ENCODE results near the gene MAP3K21.
A peak's percentile ranks its signal among the peaks of the same experiment; 100 is the strongest.

MAP3K21 gene

DNA sequence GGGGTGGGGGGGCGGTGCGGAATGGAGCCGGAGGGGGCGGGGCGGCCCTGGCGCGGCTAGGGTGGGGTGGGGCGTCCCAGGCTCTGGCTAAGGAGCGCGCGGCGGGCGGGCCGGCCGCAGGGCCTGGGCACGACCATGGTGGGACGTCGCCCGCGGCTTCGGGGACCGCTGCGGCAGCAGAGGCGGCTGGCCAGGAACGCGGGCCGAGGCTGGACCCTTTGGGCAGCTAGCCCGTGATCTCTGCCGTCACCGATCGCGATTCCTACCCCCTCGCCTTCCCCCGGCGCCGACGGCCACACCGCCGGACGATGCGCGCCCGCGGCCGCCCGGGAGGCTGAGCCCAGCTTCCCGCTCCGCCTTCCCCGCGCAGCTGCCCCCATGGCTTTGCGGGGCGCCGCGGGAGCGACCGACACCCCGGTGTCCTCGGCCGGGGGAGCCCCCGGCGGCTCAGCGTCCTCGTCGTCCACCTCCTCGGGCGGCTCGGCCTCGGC, at the start of gene MAP3K21:
MAP3K21 (plus strand) TSS at position 74 of the 491 bp plus-strand sequence; CDS start at position 379, 305 bp downstream.
- no peak for DNase-seq

DNA sequence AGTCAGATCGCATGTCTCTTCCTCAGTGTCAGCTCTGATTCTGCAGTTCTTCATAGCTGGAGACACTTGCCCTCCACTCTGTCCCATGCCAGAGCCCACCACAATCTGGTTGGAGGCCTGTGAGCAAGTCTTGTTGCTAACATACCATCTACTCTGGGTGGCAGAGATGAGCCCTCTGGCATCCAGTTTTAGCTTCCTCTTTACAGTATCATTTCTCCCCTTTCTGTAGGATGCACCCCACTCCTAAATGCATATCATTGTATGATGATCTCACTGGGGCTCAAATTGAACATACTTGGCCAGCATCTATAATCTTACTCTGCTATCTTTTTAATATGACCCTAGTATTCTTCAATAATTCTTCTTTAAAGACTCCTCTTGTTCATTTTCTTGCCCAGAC, 48.9 kb upstream of the MAP3K21 start:
- no peak for DNase-seq

DNA sequence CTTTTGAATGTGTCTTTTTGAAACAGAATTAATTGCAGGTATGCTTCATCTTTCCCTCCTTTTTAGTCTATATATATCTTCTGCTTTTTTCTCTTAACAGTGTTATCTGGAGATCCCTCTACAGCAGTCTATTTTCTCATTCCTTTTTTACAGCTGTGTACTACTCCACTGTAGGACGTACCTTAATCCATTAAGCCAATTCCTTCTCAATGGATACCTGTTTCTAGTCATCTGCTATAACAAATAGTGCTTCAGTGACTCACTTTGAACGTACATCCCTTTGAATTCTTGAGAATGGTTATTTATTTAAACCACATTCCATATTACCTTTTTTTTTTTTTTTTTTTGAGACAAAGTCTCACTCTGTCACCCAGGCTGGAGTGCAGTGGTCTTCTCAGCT, 47.6 kb upstream of the MAP3K21 start:
- DNase-seq: no peak

DNA sequence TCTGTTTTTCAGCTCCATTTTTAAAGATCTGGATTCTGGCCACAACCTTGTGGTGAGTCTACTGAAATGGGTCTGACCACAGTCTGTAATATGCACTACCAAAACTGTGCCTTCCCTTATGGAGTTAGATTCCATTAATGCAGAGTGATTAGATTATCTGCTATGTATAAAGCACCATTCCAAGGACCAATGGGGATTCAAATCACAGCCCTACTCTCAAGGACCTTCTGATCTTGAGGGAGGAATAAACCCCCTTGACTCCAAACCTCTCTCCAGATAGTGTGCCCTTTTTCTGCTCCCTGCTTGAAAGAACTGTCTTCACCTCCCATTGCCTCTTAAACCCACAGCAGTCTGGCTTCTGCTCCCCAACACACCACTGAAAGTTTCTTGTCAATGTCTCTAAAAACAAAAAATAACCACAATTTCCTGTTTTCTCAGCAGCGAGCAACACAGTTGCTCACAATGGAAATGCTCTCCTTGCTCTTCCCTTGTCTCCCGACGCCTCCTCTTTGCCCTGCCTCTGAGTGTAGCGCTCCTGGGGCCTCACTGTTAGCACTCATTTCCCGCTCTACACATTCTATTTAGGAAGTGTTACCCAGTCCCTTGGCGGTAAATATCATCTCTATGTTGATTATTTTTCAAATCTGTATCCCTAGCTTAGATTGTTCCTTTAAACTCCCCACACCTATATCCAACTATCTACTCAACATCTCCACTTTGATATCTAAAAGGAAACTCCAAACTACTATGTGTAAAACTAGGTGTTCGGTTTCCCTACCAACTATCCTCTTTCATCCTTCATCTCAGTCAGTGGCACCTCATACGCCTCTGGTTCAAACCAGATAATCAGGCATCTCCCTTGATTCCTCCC, 45.6 kb upstream of the MAP3K21 start:
- no peak for DNase-seq

DNA sequence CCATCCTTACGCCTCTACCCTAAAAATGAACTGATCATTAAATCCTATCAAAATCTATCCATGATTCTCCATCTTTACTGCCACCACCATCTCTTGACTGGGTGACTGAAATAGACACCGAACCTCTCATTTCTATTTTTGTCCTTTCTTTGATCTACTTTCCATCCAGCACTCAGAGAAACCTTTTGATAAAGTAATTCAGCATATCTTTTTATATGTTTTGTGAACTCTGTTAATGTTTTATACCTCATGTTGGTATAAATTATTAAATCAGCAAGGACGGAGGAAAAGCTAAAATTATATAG, 45.0 kb upstream of the MAP3K21 start:
- DNase-seq: no peak

DNA sequence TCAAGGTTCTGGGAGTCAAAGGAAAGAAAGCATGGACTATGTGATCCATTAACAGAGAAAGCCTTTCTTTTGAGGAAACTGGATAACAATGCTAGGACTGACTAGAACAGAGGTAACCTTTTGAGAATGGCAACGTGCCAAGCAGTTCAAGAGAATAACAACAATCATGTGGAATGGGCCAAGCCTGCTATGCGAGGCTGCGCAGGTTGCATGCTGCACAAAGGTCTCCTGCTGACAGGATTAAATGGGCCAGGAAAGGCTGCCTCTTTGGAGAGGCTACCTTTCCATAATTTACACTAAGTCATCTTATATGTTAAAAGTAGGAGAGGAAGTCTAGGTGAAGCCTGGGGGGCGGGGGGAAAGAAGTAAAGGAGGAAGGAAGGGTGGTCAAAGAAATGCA, 37.8 kb upstream of the MAP3K21 start:
- no peak for DNase-seq

DNA sequence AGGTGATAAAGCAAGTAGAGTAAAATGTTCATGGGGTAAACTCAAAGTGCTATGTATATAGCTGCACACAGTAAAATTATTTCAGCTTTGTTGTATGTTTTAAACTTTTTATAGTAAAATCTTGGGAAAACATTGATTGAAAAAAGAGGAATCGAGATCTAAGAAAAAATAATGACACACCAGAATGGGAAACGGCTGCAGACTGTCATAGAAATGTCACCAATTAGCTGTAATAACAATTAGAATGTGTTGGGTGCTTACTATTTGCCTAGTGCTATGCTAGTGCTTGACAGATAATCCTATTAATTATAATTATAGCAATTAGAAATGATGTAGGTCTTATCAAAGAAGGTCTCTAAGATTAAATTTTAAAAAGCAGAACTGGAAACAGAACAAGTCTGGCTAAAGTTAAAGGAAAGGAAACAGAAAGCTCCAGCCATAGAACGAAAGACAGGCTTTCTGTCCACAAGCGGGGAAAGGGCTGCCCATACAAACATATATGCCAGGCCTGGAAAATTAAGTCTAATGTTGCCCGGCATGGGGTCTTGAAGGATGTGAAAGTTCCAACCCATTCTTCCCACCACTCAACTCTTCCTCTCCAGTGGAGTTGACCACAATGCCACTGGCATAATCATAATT, 37.0 kb upstream of the MAP3K21 start:
- no peak for DNase-seq

DNA sequence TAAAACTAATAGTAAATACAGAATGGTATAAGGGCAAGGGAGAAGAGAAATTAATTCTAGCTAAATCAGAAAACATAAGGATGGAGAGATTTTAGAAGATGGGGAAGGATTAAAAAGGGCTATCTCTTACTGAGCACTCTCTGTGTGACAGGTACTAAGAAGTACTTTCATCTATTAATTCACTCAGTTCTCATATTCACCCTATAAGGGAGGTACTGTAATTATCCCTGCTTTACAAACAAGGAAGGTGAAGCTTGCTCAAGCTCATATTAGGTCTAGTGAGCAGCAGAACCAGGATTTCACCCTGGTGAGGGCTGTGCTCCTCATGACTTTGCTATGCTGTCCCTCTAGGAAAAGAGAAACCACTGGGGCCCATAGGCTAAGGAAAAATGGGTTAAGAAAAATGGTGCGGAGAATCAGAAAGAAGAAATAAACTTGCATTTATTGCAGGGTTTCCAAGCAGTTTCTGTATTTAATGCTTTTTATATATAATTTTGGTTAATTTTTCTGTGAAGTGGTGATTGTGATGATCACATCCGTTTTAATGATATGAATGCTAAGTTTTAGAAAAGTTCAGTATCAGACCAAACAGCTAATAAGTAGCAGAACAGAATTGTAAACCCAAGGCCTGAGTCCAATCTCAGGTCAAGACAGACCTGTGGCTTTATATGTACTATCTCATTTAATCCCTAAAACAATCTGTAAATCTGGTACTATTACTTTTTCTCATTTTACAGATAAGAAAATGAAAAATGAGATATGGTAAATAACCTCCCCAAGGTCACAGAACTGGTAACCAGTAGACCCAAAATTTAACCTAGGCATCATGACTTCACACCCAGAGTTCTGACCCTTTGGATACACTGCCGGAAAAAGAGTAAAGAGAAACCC, 33.7 kb upstream of the MAP3K21 start:
- DNase-seq: no peak

DNA sequence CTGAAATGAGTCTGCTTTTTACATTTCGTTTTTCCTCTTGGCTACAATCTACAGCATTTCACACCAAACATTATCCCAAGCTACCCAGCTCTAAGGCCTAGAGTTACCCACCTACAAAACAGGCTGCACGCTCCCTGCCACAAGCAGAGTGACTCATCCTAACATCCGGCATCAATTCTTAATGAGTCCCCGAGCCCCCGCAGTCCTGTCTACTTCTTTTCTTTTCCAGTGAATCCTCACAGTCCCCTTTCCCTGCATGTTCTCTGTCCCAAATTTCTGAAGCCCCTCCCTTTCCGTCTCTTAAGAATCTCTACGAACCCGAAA, 32.6 kb upstream of the MAP3K21 start:
- DNase-seq: peak; percentile 23

DNA sequence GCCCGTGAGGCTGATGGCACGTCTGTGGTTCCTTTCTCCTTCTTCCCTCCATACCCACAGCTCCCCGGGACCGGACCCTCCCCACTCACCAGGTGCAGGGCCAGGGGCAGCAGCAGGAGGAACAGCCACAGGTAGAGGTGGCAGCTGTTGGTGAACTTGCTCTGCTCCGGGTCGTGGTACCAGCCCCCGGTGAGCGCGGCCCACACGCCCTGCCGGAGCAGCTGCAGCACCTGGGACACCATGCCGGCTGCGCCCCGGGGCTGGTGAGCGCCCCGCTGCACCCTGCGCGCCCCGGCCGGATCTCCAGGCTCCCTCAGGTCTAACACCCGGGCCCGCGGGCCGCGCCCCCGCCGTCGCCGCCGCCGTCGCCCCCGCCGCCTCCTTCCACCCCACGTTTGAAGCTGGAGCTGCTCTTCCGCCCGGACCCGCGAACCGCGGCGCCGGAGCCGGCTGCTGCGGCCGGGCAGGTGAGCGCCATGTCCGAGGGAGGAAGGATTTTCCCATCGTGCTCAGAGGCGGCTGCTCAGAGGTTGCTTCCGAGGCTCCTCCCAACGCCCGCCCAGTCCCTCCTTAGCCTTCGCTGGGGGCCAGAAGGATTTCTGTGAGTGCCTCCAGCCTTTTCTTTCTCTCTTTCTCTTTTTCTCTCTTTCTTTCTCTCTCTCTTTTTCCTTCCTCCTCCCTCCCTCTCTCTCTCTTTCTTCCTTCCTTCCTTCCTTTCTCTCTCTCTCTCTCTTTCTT, 32.1 kb upstream of the MAP3K21 start, which contains the start of gene PCNX2:
PCNX2 (minus strand) TSS at position 489 of the 738 bp plus-strand sequence; CDS start at position 242, 247 bp downstream.
- peak; percentile 22 for DNase-seq

DNA sequence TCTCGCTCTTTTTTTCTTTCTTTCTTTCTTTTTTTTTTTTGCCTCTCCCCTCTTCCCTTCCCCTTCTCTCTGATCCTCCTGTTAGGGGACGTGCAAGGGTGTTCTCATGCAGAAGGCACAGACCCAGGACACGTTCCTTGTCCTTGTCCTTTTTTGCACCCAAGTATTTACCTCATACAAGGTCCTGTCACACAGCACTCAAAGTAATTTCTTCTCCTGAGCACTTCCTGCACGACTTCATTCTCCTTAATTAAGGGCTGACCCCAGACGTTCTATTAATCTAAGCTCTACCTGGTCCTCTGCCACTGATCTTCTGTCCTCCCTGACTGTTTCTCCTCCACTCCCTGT, 31.6 kb upstream of the MAP3K21 start:
- DNase-seq: no peak

DNA sequence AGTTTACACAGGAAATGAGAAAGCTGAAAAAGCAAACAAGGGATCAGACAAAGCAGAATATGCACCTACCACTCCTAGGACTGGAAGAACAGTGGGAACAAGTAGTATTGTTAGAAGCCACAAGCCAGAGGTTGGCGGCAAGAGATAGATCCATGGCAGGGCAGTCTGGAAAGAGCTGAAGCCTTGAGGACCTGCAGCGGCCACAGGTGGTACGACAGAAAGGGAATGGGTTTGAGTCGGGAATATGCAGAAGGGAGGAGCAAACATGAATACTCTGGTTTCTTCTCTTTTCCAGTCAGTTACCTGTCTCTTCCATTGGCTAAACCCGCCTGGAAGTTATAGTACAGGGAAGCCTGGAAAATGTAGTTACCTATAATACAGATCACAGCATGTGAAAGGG, 28.1 kb upstream of the MAP3K21 start:
- DNase-seq: no peak

DNA sequence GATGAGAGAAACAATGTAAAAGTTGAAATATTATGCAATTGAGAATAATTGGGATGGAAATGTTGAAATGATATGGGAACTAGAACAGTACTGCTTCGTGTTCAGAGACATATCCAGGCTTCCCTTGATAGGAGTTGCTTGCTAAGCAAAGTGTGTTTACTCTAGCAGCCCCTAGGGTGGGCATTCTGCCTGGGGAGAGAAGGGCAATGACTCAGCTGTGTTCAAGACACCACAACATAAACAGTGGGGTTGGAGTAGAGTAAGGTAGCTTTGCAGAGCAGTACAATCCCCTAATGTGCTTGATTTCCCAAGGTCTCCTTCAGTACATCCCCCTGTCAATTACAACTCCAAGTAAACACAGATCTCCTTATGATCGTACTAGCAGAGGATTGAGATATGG, 27.2 kb upstream of the MAP3K21 start:
- no peak for DNase-seq

DNA sequence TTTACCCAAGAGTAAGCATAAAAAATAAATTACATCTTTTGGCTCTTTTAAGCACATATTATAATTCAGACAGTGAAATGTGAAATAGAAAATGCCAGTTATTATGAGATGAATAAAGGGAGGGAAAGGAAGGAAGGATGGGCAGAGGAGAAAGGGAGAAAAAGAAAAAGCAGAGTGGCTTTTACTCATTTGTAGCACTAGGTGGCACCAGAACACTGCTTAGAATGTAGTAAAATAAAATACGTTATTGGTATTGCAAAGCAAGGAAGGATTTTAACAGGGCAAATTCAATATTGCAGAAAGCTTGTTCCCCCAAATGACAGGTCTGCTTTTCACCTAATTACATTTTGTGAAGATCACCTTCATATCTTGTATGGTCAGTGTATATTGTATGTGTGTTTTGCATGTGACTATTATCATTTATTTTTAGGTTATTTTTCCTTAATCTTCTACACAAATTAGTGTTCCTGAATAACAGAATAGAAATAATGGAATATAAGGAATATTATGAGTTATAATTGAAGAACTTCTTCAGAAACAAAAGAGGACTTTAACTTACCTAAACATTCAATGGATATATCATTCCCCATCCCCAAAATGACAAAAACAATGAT, 22.9 kb upstream of the MAP3K21 start:
- DNase-seq: no peak

DNA sequence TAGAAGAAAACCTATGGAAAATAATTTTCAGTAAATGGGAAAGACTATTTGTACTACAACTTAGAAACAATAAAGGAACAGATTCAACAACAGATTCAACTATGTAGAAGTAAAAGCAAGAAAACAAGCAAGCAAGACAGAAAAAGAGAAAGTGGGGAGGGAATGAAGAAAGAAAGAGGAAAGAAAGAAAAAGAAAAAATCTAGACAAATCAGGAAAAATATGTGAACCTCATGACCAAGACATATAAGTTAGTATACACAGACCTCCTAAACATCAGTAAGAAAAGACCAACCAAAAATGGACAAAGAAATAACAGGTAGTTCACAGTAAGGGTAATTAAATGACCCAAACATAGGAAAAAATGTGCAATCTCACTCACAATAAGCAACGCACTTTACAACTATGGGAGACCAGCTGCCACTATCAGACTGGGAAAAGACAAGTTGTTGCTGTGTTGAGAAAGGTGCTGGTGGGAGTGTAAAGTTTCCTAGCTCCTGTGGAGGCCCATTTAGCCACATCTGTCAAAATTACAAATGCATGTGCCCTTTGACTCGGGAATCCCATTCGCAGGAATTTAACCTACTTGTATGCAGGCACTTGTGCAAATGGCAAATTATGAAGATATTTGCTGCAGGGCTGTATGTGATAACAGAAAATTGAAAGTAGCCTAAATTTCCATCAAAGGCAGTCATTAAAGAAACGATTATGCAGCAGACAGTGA, 13.9 kb upstream of the MAP3K21 start:
- no peak for DNase-seq

DNA sequence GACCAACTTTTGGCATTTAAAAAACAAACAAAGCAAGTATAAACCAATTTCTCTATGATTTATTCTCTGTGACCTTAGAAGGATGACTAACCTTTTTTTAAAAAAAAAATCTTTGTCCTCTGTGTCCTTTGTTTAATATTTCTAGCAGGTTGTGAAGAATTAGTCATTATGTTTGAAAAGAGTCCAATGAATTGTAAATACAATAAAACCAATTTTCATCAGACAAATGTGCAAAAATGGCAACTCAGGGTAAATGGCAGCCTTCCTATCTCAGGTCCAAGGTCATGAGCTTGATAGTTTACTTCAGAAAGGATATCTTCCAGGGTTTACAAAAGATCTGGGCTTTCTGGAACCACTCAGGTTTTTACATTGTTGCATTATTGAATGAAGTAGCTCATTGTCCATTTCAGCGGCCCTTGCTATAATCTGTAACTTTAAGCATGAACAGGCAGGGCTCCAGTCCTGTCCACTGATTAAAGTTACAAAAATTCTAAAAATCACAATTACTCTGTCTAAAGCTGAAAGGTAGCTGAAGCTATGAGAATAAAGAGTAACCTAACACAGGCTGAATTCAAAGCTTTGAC, 11.7 kb upstream of the MAP3K21 start:
- no peak for DNase-seq

DNA sequence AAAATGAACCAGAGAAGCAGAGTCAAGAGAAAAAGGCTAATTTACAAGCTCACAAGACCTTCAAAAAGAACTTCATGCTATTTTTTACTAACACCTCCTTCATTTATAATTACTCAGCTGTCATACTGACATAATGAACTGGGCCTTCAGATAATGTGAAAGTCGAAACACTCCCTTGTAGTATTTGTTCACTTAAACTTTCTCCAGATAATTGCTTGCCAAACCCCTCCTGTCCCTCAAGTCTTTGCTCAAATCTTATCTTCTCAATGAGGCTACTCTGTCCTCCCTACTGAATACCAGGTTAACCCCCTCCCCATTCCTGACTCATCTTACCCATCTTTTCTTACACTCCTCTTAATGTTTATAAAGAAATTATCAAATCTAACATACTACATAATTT, 11.1 kb upstream of the MAP3K21 start:
- no peak for DNase-seq

DNA sequence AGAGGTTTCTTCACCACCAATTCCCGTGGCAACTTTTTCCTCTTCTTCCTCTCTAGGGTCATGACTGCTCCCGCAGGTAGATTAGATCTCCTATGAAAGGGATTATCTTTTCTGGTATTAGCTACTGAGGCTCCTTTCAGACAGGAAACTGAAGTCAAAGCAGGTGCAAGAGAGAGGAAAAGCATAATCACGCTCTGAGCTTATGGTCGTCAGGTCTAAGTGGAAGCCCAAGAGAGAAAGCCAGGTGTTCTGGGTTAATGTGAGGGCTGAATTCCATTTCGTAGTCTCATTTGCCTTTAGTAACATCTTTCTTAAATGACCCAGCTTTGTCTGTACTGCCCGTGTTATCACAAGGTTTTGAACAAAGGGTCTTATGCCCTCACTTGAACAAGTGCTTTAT, 8.3 kb upstream of the MAP3K21 start:
- DNase-seq: no peak

DNA sequence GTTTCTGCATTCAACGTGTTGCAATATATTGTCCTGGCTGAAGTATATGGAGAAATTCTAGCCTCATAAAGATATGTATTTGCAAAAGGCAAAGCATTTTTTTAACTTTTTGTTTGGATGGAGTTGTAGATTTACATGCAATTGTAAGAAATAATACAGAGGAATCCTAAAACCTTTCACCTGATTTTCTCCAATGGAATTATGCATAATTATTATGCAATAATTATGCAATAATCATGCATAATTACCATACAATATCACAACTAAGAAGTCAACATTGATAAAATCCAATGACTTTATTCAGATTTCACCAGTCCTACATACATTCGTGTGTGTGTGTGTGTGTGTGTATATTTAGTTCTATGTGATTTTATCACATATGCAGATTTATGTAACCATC, 7.5 kb upstream of the MAP3K21 start:
- no peak for DNase-seq

DNA sequence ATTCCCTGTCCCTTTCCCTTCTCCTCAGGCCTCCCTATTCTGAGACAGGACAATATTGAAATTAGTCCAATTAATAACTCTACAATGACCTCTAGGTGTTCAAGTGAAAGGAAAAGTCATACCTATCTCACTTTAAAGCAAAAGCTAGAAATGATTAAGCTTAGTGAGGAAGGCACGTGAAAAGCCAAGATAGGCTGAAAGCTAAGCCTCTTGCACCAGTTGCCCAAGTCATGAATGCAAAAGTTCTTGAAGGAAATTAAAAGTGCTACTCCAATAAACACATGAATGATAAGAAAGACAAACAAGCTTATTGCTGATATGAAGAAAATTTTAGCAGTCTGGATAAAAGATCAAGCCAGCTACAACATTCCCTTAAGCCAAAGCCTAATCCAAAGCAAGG, 3.8 kb upstream of the MAP3K21 start:
- DNase-seq: no peak

DNA sequence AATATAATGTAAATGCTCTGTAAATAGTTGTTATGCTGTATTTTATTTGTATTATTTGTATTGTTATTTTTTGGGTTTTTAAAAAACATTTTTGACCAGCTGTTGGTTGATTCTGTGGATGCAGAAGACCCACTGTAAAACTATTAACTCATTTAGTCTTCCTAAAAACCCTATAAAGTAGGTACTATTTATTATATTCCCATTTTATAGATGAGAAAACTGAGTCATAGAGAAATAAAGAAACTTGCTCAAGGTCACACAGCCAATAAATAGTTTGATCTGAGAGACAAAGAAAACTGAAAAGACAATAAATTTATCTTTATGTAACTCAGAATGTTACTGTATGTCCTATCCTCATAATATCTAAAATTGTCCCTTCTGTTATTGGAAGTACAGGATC, 1.2 kb upstream of the MAP3K21 start:
- DNase-seq: no peak
